ENCODE measurements around the gene C12orf75. TPM values are rescaled to one million over a fixed set of nuclear protein-coding genes. Genes with fewer than 3 reads are reported as not detected.
"Not testable (repeated sequence)": the region's sequence is repeated elsewhere in the genome, so short reads cannot be mapped to it uniquely, and the experiment has no call there.

The C12orf75 gene
- total RNA-seq, 1 experiment from 2014 or later: 267 TPM

DNA sequence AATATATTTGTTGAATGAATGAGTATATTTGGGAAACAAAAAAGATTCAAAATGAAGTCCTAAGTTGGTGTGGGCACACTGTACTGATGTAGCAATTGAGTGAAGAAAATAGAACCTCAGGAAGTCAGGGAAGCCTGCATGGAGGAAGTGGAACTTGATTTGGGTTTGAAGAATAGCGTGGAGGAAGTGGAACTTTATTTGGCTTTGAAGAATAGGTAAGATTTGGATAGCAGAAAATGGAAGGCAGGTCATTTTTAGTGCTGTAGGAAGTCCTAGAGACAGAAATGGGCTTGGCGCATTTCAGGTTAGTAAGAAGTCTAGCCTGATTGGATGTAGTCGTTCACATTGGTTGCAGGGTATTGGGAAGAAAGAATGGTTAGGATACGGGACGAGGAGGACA, 5.4 kb downstream of the C12orf75 start:
- DNase-seq (ENCODE audit: low read depth): no peak

DNA sequence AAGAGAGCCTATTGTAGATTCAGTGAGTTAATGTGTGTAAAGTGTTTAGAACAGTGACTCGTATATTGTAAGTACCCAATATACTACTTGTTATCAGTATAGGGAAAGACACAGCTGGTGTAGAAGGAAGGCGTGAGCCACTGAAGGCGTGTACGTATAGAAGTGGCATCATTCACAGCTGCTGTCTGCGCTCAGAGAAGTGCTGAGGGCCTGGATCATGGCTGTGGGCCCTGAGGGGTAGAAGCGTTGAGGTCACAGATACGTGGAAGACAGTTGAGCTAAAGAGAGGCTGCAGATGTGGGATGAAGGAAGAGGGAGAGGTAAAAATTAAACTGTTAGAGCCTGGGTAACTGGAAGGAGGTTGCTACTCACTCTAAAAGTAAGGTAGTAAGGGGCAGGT, 5.9 kb downstream of the C12orf75 start:
- DNase-seq (ENCODE audit: low read depth): peak; percentile 15

GRCh38 chr12:105337391-105337790, 6.9 kb downstream of the C12orf75 start:
- DNase-seq (ENCODE audit: low read depth): no peak

- DNase-seq (ENCODE audit: low read depth): no peak
These were observed 8.5 kb downstream of the C12orf75 start for GRCh38 chr12:105338966-105339365.

DNA sequence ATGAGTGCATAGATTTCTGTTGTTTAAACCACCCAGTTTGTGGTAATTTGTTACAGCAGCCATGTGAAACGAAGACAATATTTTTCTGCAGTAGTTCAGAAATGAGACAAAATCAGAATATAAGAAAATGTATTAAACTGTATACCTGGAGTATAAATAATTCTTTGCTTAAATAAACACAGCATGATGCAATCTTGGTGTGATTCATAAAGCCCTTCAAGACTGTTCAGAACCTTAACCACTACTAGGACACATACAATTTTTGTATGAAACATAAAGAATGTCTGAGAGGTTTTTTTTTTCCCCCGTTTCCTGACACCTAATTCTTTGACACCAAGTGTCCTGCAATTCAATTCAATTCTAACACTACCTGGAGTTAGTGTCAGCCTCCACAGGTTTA, 10.5 kb downstream of the C12orf75 start:
- DNase-seq (ENCODE audit: low read depth): no peak

DNA sequence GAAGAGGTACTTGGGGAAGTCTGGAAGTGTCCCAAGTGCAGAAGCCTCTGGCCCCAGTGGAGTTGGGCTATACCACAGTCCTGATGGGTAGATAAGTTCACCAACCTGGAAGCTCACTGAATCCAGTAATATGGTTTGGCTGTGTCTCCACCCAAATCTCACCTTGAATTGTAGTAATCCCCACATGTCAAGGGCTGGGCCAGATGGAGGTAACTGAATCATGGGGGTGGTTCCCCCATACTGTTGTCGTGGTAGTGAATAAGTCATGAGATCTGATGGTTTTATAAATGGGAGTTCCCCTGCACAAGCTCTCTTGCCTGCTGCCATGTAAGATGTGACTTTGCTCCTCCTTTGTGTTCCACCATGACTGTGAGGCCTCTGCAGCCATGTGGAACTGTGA, 11.1 kb downstream of the C12orf75 start:
- not testable (repeated sequence) for DNase-seq (ENCODE audit: low read depth)

DNA sequence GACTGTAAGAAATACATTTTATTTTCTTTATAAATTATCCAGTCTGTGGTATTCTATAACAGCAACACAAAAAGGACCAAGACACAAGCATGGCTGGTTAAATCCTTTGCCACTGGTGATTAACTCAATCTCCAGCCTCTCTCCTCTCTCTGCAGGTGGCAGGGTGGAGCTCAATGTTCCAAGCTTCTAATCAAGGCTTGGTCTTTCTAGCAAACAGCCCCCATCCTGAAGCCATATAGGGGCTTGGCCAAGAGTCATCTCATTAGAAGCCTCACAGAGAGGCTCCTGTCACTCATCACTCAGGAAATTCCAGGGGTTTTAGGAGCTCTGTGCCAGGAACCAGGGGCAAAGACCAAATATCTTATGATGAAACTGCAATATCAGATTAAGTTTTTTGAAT, 12.0 kb downstream of the C12orf75 start:
- DNase-seq (ENCODE audit: low read depth): no peak

DNA sequence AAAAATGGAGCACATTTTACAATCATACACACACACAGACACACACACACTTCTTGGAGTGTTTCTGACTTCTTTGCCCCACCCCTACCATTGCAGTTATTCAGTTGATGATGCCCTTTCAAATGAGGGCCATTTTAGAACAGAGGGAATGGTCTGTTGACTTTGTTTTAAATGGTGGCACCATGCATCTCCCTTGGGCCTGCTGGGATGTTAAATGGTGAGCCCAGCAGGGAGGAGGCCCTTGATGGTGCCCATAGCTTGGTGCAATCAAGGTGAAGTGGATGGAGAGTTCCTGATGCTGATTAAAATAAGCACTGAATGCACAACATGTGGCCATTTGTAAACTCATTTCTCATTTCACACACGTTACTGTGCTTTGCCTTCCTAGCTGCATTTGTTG, 13.3 kb downstream of the C12orf75 start:
- no peak for DNase-seq (ENCODE audit: low read depth)

DNA sequence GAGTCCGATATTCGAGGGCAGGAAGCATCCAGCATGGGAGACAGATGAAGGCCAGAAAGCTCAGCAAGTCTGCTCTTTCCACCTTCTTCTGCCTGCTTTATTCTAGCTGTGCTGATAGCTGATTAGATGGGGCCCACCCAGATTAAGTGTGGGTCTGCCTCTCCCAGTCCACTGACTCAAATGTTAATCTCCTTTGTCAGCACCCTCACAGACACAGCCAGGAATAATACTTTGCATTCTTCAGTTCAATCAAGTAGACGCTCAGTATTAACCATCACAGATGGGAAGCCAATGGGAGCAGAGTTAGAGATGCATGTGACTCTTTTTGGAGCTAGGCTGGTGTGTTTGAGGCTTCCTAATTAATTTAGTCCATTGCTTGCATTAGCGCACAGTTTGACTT, 17.0 kb downstream of the C12orf75 start:
- DNase-seq (ENCODE audit: low read depth): no peak

DNA sequence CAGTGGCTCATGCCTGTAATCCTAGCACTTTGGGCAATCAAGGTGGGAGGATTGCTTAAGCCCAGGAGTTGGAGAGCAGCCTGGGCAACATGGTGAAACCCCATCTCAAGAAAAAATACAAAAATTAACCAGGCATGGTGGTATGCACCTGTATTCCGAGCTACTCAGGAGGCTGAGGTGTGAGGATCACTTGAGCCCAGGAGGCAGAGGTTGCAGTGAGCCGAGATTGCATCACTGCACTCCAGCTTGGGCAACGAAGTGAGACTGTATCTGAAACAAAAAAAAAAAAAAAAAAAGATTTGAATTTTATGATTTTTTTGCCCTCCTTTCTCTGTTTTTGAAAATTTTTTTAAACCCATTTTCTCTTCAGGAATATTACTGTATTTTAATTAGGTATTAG, 17.7 kb downstream of the C12orf75 start:
- DNase-seq (ENCODE audit: low read depth): no peak

DNA sequence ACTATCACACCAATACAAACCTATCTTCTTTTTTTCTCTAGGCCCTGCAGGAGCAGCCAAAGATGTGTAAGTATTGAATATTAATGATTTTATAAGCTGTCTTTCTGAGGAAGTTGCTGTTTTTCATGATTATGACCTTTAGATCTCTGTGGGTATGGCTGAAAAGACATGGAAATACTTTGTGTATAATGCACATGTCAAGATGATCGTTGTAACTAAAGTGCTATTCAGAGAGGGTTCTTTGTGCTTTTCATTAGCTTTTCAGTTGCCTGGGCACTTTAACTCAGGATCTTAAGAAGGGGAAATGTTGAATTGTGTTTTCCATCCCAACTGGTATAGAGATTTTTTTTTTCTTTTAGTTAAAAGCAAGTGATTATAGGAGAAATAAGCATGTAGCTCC, 18.1 kb downstream of the C12orf75 start:
- no peak for DNase-seq (ENCODE audit: low read depth)

- no peak for DNase-seq (ENCODE audit: low read depth)
These were observed 18.6 kb downstream of the C12orf75 start for GRCh38 chr12:105349138-105349537.

DNA sequence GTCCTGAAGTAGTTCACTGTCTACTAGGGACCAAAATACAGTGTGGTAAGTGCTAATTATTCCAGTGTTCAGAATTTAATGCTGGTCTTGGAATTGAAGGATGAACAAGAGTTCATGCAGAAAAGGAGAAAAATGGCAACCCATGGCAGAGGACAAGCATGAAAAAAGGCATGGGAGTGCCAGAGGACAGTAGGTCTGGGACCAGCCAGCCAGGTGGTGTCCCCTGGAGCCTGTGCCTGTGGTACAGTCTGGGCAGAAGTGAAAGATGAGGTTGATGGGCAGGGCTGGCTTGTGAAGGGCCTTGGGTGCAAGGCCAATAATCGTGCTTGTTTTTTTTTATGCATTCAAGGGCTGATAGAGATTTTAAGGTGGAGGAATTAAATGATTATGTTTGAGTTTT, 21.0 kb downstream of the C12orf75 start:
- DNase-seq (ENCODE audit: low read depth): no peak

- DNase-seq (ENCODE audit: low read depth): no peak
These were observed 21.6 kb downstream of the C12orf75 start for GRCh38 chr12:105352052-105352451.

GRCh38 chr12:105352940-105353635, 22.6 kb downstream of the C12orf75 start:
- DNase-seq (ENCODE audit: low read depth): no peak

GRCh38 chr12:105355752-105356151, 25.3 kb downstream of the C12orf75 start:
- DNase-seq (ENCODE audit: low read depth): peak; percentile 63

DNA sequence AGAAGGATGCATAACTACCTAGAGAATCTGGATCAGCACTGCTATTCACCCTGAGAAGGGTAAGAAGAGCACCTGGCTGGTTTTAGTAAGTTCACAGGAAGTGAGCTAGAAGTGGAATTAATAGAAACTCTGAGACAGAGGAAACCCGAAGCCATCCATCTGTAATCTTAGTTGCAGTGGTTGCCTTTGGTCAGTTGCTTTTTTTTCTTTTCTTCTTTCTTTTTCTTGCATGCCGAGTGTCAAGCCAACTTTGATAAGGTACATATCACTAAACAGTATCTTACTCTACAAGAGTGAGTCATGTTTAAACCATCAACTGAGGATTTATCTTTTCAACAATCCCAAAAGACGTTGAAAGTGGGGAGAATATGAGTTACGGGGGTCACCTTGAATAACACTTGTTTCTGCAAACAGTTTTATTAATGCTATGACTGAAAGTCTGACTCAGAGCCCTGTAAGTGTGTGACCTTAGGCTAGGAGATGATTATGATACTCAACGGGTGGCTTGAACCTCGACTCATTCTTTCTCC, 26.7 kb downstream of the C12orf75 start:
- peak; percentile 46 for DNase-seq (ENCODE audit: low read depth)

GRCh38 chr12:105358789-105359188, 28.3 kb downstream of the C12orf75 start:
- no peak for DNase-seq (ENCODE audit: low read depth)

DNA sequence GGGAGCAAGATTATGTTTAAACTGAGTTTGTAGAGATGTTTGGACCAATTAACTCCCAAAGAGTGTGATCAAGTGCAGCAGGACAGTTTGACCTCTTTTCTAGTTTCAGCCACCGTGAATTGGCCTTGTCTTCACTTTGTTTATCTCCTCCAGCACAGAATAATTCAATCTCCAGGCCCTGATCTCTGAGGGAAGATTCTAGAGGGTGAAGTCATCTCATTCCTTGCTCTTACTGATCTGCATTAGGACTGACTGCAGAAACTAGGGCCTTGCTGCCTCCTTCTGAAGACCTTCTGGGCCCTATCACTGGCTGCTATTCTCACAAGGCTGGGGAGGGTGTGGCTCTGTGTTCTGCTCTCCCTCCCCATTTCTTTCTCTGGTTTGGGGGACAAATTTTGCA, 29.4 kb downstream of the C12orf75 start:
- DNase-seq (ENCODE audit: low read depth): no peak

DNA sequence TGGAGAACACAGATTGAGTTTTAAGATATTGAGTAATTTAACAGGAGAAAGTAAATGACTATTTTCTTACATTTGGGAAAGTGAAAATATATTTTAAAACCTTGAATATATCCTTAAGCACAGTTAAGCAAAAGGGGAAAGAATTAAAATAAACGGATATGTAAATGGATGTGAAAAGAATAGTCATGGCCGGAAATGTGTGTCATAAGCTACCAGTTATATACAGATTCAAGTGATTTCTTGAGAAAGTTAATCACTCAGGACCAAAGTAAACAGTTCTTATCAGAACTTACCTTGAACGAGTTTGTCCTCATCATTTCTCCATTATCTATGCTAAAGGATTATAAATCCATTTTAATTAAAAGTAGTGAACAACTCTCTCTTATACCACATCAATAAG, 33.4 kb downstream of the C12orf75 start:
- DNase-seq (ENCODE audit: low read depth): no peak

DNA sequence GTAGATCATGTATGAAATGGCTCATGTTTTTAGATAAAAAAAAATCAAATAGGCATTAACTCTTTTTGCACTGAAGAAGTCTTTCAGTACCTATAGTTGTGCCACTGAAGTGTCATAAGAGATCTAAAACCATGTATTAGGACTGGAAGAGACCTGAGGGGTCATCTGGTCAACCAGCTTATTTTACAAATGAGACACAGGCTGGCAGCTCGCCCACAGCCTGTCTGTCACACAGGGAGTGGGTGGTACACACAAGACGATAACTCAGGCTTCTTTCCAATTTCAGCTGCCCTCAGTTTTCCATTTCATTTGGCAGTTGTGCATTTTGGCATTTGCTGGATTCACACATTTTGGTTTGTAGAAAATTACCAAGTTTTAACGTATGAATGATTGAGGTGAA, 34.7 kb downstream of the C12orf75 start:
- DNase-seq (ENCODE audit: low read depth): no peak

- no peak for DNase-seq (ENCODE audit: low read depth)
These were observed 37.7 kb downstream of the C12orf75 start for GRCh38 chr12:105368047-105368646.

- peak; percentile 62 for DNase-seq (ENCODE audit: low read depth)
These were observed 38.5 kb downstream of the C12orf75 start for GRCh38 chr12:105369014-105369413.

DNA sequence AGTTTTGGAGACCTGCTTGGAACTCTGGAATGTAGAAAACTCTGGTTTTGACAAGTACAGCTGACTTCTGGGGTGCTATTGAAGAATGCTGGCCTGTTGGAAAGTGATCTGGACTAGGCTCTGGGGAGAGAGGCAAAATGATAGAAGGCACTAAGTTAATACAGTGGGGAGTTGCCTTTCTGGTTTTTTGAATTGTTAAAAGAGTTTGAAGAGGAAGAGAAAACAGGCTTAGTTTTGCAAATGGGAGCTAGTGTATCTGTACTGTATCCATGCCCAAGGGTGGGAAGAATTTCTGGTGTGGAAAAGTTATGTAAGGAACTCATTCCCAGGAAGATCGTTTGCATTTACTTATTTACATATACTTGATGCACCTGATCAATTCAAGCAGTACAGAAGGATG, 43.8 kb downstream of the C12orf75 start:
- no peak for DNase-seq (ENCODE audit: low read depth)

Data from RPMI7951 (cell line).